ENCODE data around the gene CLIC3.

The CLIC3 gene

GRCh38 chr9:136963341-136963740 lies 33.0 kb downstream of the CLIC3 start:
- DNase-seq, result no peak

- no peak for DNase-seq
Observed at GRCh38 chr9:136962701-136963248, 33.6 kb downstream of the CLIC3 start.

GRCh38 chr9:136962163-136962562 lies 34.2 kb downstream of the CLIC3 start:
- DNase-seq, result no peak

DNA sequence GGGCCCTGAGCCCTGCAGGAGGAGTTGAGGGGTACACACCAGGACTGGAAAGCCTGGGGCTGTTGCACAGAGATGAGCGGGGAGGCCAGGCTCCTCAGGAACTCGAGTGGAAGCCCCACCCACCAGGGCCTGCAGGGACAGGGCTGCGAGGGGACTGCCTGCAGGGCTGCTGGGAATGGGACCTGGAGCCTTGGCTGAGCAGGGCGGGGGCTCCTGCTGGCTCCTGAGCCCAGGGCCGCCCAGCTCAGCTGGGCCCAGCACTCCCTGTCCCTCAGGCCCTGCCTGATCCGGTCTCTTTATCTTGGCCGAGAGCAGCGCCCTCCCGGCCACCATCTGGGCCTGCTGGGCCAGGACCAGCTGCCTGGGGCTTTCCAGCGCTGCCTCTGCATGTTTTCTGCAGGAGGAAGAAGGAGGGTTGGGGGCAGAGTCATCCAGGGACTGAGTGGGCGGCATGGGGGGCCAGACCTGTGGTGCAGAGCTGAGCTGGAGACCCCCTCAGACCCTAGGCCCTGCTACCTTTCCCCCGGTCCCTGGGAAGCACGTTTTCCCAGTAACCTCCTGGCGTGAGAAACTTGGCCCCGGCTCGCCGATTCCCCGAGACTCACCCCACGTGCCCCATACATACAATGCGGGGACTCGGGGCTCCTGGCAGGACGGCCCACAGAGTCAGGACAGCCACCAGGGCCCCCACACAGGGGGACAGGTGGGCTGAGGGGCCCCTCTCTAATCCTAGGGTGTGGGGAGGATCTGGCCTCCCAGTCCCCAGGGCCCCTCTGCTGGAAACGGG lies 34.9 kb downstream of the CLIC3 start:
- DNase-seq, result no peak

GRCh38 chr9:136960938-136961275 lies 35.5 kb downstream of the CLIC3 start:
- no peak for DNase-seq

DNA sequence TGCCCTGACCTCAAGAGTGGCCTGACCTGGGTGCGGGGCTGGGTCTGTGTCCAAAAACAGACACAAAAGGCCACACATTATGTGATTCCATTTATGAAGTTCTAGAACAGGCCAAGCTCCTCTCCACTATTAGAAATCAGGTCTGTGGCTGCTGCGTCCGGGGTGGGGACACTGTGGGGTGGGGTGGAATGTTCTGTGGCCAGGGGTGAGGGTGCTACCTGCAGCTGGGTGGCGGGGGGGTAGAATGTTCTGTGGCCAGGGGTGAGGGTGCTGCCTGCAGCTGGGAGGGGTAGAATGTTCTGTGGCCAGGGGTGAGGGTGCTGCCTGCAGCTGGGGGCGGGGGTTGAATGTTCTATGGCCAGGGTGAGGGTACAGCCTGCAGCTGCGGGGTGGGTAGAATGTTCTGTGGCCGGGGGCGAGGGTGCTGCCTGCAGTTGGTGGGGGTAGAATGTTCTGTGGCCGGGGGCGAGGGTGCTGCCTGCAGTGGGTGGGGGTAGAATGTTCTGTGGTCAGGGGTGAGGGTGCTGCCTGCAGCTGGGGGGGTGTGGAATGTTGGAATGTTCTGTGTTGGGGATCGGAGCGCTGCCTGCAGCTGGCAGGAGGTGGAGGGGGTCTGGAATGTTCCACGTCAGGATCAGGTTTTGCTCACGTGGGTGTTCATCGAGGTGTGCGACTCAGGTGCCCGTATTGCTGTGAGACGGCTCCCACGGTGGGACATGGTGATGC lies 36.0 kb downstream of the CLIC3 start:
- DNase-seq, result no peak

DNA sequence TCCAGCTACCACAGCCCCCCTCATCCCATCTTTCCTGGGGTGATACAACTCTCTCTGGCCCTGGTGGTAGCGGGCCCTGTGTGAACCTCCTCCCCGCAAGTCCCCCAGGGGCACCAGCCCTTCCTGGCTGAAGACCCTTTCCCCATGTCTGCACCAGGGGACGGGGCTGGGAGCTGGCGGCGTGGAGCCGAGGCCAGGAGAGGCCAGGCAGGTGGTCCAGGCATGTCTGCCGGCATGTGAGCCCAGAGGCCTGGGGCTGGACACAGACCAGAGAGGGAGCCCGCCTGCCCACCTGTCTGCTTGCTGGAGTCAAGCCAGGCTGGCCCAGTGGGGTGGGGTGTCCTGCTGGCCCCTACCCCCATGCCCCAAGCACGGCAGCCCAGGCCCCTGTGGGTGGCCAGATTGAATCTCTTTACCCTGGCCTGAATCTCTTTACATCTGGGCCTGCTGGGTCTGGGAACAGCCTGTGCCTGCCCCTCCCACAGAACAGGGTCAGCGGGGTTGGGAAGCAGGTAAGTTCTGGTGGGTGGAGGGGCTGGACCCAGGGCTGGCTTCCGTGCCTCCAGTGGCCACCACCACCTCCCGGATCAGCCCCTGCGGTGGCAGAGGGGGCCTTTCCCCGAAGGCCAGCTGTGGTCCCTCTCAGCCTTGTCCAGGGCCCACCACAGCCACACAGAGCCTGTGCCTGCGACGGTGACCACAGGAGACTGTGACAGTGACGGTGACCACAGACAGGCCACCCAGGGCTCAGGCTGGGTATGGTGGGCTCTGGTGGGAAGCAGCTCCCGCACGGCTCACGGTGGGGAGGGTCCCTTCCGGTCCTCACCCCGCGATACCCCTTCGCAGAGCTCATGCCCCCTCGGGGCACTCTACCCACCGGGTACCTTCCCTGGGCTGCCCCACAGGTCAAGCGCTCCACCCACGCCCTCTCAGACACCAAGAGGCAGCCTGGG lies 37.2 kb downstream of the CLIC3 start:
- no peak for DNase-seq

- DNase-seq, result no peak
Observed at GRCh38 chr9:136958473-136958872, 37.9 kb downstream of the CLIC3 start.

DNA sequence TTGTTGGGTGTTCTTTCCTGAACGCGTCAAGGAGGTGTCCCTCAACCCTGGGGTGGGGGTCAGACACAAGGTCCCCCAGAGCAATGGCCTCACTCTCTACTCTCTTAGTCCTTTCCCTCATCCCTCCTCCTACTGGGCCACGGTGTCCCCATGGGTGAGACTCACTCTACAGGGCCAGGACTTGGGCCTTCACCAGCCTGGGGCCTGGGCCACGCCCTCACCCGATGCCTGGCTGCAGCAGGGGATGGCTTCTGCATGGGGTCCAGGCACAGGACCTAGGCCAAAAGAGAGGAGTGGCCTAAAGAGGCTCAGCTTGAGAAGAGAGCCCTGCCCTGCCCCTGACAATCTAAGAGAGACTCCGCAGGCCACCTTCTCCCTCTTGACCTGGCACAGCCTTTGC lies 38.5 kb downstream of the CLIC3 start:
- DNase-seq, result no peak

DNA sequence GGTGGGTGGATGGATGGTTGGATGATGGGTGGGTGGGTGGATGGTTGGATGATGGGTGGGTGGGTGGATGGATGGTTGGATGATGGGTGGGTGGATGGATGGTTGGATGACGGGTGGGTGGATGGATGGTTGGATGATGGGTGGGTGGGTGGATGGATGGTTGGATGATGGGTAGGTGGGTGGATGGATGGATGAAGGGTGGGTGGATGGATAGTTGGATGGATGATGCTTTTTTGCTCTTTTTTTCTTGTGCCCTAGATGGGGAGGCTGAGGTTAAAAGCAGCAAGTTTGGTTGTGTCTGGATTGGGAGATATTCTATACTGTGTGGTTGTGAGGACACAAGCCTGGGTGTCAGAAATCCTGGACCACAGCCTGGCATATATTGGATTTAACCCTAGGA lies 38.9 kb downstream of the CLIC3 start:
- no peak for DNase-seq

GRCh38 chr9:136956604-136957003 lies 39.8 kb downstream of the CLIC3 start:
- no peak for DNase-seq

DNA sequence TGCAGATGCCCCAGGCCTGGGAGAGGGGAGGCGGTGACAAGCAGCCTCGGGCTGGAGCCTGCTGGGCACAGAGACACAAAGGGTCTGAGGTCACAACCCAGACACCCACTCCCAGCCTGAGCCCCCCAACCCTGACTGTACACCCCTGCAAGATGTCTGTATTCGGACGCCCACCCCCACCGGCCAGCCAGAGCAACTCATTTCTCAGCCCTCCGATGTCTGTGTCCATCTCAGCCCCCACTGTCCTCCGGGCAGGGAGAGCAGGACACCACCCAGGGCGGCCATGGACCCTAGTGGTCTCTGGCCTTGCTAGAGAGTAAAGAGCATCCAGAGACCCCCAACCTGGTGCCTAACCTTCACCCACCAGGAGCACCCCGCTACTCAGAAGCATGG lies 40.4 kb downstream of the CLIC3 start:
- DNase-seq, result no peak

- no peak for DNase-seq
Observed at GRCh38 chr9:136955202-136955942, 41.0 kb downstream of the CLIC3 start.

DNA sequence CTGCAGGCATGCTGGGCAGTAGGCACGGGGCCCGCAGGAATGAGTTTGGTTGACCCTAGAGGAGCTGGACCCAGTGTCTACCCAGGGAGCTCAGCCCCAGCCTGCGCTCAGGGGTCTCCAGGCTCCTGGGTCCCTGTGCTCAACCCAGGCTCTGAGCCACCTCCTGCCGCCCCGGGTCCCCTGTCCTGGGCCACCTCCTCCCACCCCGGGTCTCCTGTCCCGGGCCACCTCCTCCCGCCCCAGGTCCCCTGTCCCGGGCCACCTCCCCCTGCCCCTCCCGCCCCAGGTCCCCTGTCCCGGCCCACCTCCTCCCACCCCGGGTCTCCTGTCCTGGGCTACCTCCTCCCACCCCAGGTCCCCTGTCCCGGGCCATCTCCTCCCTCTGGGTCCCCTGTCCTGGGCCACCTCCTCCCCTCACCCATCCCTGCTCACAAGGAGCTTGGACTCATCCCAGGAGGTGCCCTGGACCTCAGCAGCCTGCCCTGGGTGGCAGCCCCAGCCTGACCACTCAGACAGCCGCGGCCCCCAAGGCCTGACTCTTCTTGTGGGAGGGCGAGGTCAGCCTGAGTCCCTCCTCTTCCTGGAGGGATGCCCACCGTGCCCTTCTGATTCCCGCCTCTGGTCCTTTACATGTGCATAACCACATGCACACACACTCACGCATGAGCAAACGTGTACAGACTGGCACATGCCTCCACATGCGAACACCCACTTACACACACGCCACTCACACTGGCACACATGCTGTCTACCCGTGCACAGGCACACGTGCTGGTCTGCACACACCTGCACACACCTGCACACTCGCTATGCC lies 41.9 kb downstream of the CLIC3 start:
- DNase-seq, result no peak

DNA sequence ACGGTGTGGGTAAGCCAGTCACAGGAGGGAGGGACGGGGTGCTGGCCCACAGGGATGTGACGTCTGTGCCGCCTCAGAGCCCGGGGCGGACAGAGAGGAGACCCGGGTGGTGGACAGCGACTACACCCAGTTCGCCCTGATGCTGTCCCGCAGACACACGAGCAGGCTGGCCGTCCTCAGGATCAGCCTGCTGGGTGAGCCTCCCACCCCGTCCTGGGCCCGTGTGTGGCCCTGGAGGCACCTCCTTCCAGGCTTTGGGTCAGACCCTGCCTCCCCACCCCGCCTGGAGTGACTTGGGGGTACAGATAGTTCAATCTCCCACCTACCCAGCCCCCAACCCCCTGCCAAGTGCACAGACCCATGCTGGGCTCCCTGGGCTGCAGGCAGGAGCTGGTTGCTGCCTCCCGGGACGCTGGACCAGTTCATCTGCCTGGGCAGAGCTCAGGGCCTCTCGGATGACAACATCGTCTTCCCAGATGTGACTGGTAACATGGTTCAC lies 42.5 kb downstream of the CLIC3 start:
- no peak for DNase-seq

DNA sequence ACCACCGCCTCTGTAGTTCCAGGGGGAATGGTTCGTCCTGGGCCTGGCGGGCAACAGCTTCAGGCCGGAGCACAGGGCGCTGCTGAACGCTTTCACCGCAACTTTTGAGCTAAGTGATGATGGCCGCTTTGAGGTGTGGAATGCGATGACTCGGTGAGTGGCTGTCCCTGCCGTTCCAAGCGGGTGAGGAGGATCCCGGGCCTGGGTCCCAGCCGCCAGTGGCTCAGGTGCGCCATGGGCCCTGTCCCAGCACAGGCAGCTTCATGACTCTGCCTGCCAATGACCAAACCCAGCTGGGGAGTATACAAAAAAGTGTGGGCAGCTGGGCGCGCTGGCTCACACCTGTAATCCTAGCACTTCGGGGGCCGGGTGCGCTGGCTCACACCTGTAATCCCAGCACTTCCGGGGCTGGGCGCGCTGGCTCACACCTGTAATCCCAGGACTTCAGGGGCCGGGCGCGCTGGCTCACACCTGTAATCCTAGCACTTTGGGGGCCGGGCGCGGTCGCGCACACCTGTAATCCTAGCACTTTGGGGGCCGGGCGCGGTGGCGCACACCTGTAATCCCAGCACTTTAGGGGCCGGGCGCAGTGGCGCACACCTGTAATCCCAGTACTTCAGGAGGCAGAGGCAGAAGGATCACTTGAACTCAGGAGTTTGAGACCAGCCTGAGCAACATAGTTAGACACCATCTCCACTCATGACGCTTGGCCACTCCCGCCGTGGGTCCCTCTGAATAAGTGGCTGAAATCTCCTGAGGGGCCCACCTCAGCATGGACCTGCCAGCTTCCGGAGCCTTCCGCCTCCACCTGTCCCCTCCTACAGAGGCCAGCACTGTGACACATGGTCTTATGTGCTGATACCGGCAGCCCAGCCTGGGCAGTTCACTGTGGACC lies 43.2 kb downstream of the CLIC3 start:
- no peak for DNase-seq

- no peak for DNase-seq
Observed at GRCh38 chr9:136952321-136952850, 44.0 kb downstream of the CLIC3 start.

DNA sequence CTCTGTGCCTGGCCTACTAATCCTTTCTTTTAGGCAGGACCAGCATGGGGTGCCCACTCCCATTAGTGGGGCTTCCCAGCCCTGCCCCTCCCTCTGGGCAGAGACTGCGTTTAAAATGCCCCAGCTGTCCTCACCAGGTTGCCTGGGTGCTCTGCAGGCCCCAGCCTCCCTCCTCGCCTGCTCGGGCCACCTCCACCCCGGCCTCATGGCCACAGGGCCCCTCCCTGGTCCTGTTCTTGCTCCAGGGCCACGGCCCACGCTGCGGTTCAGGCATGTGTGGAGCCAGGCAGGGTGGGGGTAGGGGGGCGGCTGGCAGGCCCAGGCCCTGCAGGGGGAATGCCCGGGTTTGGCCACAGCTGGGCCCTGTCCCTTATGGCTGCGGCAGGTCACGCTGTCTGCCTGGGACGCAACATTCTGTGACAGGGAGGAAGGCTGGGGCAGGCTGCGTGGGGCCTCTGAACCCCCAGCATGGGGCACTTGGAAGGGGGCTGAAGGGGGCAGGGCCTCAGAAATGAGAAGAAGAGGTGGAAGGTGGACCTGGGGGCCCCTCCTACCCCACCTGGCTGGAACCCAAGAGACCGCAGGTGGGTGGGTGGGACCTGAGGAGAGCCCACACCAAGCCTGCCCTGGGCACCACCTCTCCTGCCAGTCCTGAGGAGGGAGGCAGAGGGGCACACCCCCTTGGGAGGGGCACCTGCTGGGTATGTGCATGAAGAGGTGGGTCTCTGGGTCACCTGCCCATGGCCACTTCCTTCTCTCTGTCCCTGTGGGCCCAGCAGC lies 44.6 kb downstream of the CLIC3 start, which contains the start of gene LCN12:
Gene LCN12, plus strand, starts transcription at position 733 of the 780 bp plus-strand sequence. CDS start 55 bp downstream, outside the sequence.
- no peak for DNase-seq
